ENCODE data around the gene SPSB2.
"Not testable (repeated sequence)": the region's sequence is repeated elsewhere in the genome, so short reads cannot be mapped to it uniquely, and the experiment has no call there.

SPSB2 gene

GRCh38 chr12:6868211-6869048 is 4.7 kb downstream of the SPSB2 start:
- ATAC-seq (no peak), DNase-seq (no peak)
- peak overlapping the region; percentile 97 for H3K27ac Mint-ChIP-seq
- peaks cover 64% of the 10 kb centered on the region for H3K4me1 Mint-ChIP-seq
- peak overlapping the region; percentile 94 for H3K4me3 Mint-ChIP-seq
- H3K36me3 Mint-ChIP-seq (ENCODE audit: low read depth) = peaks cover 59% of the 10 kb centered on the region
- peaks cover 2% of the 10 kb centered on the region for H3K27me3 Mint-ChIP-seq
- no peaks in the 10 kb centered on the region for H3K9me3 Mint-ChIP-seq

DNA sequence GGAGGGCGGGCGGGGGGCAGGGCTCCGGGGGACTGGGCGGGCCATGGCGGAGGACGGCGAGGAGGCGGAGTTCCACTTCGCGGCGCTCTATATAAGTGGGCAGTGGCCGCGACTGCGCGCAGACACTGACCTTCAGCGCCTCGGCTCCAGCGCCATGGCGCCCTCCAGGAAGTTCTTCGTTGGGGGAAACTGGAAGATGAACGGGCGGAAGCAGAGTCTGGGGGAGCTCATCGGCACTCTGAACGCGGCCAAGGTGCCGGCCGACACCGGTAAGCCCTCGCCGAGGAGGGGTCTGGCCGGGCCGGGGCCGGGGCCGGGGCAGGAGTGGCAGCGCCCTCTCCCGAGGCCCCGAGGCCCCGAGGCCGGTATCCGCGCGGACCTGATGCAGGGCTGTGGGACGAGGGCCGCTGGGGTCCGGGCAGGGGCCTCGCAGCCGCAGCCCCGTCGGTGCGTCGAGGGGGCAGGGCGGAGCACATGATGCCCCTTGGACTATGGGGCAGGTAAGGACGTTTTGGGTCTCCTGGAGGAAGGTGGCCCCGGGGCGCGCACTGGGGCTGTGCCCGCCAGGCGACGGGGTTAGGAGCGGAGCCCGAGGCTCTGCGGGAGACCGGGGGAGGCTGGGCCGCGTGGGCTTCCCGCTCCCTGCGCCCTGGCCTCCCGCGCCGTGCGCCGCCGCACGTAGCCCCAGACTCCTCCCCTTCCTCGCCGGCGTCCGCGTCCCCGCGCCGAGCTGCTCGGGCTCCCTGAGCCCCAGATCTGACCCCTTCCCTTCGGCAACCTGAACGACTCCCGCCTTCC is 5.5 kb downstream of the SPSB2 start, which contains the start of gene TPI1:
TPI1 (plus strand) TSS at position 119 of the 798 bp plus-strand sequence; CDS start at position 155, 36 bp downstream.
- peaks cover 60% of the 10 kb centered on the region for H3K4me1 Mint-ChIP-seq
- H3K36me3 Mint-ChIP-seq (ENCODE audit: low read depth) = peaks cover 61% of the 10 kb centered on the region

GRCh38 chr12:6866920-6867412 is 6.1 kb downstream of the SPSB2 start:
- H3K36me3 Mint-ChIP-seq (ENCODE audit: low read depth) = peaks cover 61% of the 10 kb centered on the region
- peak overlapping the region; percentile 97 for H3K27ac Mint-ChIP-seq
- peak overlapping the region; percentile 94 for H3K4me3 Mint-ChIP-seq
- ATAC-seq (peak; percentile 2), DNase-seq (no peak)
- H3K27me3 Mint-ChIP-seq = peaks cover 2% of the 10 kb centered on the region
- no peaks in the 10 kb centered on the region for H3K9me3 Mint-ChIP-seq
- peaks cover 54% of the 10 kb centered on the region for H3K4me1 Mint-ChIP-seq

More for the DNA sequence above, 5.5 kb downstream of the SPSB2 start, which contains the start of gene TPI1:
- peak; percentile 56 for ATAC-seq
- Mint-ChIP-seq H3K27me3 (peaks cover 2% of the 10 kb centered on the region), H3K4me3 (peak within 1 kb of the TSS; percentile 94), H3K9me3 (no peaks in the 10 kb centered on the region), H3K27ac (peak within 1 kb of the TSS; percentile 97)
- DNase-seq = peak; percentile 87

DNA sequence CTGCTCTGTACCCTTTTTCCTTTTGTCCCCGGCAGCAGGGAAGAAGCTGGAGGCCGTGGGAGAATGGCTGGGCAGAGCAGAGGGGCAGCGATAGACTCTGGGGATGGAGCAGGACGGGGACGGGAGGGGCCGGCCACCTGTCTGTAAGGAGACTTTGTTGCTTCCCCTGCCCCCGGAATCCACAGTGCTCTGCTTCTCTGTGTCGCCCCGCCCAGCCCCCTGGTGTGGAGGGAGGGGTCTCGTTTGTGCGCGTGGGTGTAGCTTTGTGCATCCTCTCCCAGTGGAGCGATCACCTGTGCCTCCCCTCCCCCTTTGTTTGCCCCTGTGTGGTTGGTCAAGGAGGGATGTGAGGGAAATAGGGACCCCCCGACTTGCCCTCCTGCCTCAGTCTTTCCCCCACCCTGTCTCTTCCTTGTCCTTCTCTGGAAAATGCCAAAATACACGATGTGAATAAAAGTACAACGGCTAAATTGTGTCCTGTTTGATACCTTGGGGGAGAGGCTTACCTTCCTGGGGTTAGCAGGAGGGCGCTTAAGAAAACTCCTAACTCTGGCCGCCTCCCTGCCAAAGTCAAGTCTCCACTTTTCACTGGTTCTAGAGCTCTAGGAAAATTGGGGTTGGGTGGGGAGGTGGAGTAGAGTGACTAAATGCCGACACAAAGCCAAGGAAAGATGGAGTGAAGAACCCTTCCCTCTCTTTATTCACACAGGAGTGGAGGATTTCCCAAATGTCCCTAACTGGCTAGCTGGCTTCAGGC is 6.8 kb downstream of the SPSB2 start:
- Mint-ChIP-seq H3K36me3 (ENCODE audit: low read depth) (peaks cover 58% of the 10 kb centered on the region), H3K27me3 (peaks cover 2% of the 10 kb centered on the region), H3K4me1 (peaks cover 48% of the 10 kb centered on the region), H3K4me3 (peak overlapping the region; percentile 94), H3K27ac (peak overlapping the region; percentile 31), H3K9me3 (no peaks in the 10 kb centered on the region)
- DNase-seq = peak; percentile 31
- no peak for ATAC-seq

DNA sequence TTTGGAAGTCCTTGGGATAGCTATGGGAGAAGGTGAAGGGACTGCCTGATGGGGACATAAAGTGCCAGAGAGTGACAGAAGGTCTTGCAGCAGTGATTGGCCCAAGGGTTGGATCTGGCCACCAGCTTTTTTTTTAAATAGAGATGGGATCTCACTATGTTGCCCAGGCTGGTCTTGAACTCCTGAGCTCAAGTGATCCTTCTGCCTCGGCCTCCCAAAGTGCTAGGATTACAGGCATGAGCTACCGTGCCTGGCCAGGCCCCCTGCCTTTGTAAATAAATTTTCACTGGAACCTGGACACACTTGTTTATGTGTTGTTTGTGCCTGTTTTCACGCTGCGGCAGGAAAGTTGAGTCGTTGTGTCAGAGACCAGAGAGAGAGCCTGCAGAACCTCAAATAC is 7.8 kb downstream of the SPSB2 start:
- H3K9me3 Mint-ChIP-seq, H3K4me3 Mint-ChIP-seq, H3K27me3 Mint-ChIP-seq, DNase-seq, H3K27ac Mint-ChIP-seq, ATAC-seq: not testable (repeated sequence)
- Mint-ChIP-seq H3K4me1 (peaks cover 37% of the 10 kb centered on the region), H3K36me3 (ENCODE audit: low read depth) (peaks cover 57% of the 10 kb centered on the region)

DNA sequence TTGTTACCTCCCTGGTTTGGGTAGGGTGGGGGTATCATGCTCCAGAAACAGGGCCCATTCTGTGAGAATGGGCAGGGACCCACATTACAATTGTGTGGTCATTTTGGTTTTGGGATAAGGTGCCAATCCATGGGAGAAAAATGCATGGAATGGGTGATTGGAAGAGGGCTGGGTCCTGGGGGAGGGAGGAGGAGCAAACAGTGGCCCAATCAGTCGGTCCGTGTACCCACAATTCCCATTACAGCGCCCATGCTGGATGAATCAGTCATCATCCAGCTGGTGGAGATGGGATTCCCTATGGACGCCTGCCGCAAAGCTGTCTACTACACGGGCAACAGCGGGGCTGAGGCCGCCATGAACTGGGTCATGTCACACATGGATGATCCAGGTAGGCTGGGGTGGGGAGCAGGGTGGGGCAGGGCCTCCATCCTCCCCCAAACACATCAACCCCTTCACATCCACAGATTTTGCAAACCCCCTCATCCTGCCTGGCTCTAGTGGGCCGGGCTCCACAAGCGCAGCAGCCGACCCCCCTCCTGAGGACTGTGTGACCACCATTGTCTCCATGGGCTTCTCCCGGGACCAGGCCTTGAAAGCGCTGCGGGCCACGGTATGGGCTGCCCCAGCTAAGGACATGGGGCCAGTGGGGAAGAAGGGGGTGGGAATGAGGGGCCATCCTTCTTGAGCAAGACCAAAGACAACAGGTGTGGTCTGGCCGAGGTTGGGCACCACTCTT is 9.3 kb downstream of the SPSB2 start:
- peaks cover 2% of the 10 kb centered on the region for H3K27me3 Mint-ChIP-seq
- H3K36me3 Mint-ChIP-seq (ENCODE audit: low read depth) = peaks cover 41% of the 10 kb centered on the region
- ATAC-seq = no peak
- H3K4me1 Mint-ChIP-seq = peaks cover 22% of the 10 kb centered on the region
- H3K9me3 Mint-ChIP-seq = no peaks in the 10 kb centered on the region
- H3K4me3 Mint-ChIP-seq = no peak overlapping the region
- DNase-seq = no peak
- H3K27ac Mint-ChIP-seq = no peak overlapping the region

DNA sequence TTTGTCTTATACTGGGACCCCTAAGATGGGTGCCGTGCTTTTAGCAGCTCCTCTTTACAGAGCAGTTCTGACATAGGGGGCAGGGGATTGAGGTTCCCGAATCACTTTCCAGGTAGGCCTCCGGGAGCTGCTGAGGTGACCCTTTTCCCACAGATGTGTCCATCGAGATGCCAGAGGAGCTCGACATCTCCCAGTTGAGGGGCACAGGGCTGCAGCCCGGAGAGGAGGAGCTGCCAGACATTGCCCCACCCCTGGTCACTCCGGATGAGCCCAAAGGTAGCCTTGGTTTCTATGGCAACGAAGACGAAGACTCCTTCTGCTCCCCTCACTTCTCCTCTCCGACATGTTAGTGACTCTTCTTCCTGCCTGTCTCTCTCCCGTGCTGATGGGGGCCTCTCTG is 10.1 kb downstream of the SPSB2 start:
- H3K27me3 Mint-ChIP-seq = peaks cover 2% of the 10 kb centered on the region
- H3K36me3 Mint-ChIP-seq (ENCODE audit: low read depth) = peaks cover 37% of the 10 kb centered on the region
- no peak for ATAC-seq
- DNase-seq = no peak
- no peak overlapping the region for H3K4me3 Mint-ChIP-seq
- no peaks in the 10 kb centered on the region for H3K9me3 Mint-ChIP-seq
- no peak overlapping the region for H3K27ac Mint-ChIP-seq
- H3K4me1 Mint-ChIP-seq = peaks cover 17% of the 10 kb centered on the region

GRCh38 chr12:6861391-6861790 is 11.7 kb downstream of the SPSB2 start:
- DNase-seq (no peak), ATAC-seq (no peak)
- H3K27ac Mint-ChIP-seq = no peak overlapping the region
- H3K4me1 Mint-ChIP-seq = peaks cover 8% of the 10 kb centered on the region
- H3K4me3 Mint-ChIP-seq = no peak overlapping the region
- peaks cover 45% of the 10 kb centered on the region for H3K36me3 Mint-ChIP-seq (ENCODE audit: low read depth)
- no peaks in the 10 kb centered on the region for H3K9me3 Mint-ChIP-seq
- H3K27me3 Mint-ChIP-seq = no peaks in the 10 kb centered on the region

GRCh38 chr12:6860942-6861341 is 12.2 kb downstream of the SPSB2 start:
- Mint-ChIP-seq H3K27me3 (no peaks in the 10 kb centered on the region), H3K36me3 (ENCODE audit: low read depth) (peaks cover 45% of the 10 kb centered on the region), H3K9me3 (no peaks in the 10 kb centered on the region)

GRCh38 chr12:6860116-6860515 is 13.0 kb downstream of the SPSB2 start:
- Mint-ChIP-seq H3K27ac (no peak overlapping the region), H3K27me3 (no peaks in the 10 kb centered on the region), H3K4me1 (no peaks in the 10 kb centered on the region), H3K4me3 (no peak overlapping the region), H3K9me3 (no peaks in the 10 kb centered on the region), H3K36me3 (ENCODE audit: low read depth) (peaks cover 44% of the 10 kb centered on the region)
- no peak for DNase-seq
- no peak for ATAC-seq

More at GRCh38 chr12:6860942-6861341, 12.2 kb downstream of the SPSB2 start:
- Mint-ChIP-seq H3K4me3 (no peak overlapping the region), H3K4me1 (peaks cover 5% of the 10 kb centered on the region), H3K27ac (no peak overlapping the region)
- ATAC-seq (no peak), DNase-seq (no peak)

GRCh38 chr12:6858799-6859198 is 14.3 kb downstream of the SPSB2 start:
- no peak overlapping the region for H3K4me3 Mint-ChIP-seq
- no peak overlapping the region for H3K27ac Mint-ChIP-seq
- ATAC-seq = no peak
- no peak for DNase-seq
- peaks cover 45% of the 10 kb centered on the region for H3K36me3 Mint-ChIP-seq (ENCODE audit: low read depth)
- peaks cover 12% of the 10 kb centered on the region for H3K4me1 Mint-ChIP-seq
- H3K27me3 Mint-ChIP-seq = no peaks in the 10 kb centered on the region
- H3K9me3 Mint-ChIP-seq = no peaks in the 10 kb centered on the region

- Mint-ChIP-seq H3K27ac (peak overlapping the region; percentile 35), H3K27me3 (no peaks in the 10 kb centered on the region), H3K9me3 (no peaks in the 10 kb centered on the region), H3K4me1 (peaks cover 28% of the 10 kb centered on the region), H3K36me3 (ENCODE audit: low read depth) (peaks cover 32% of the 10 kb centered on the region), H3K4me3 (no peak overlapping the region)
- DNase-seq (no peak), ATAC-seq (no peak)
Observed at GRCh38 chr12:6855322-6855721, 17.8 kb downstream of the SPSB2 start.

DNA sequence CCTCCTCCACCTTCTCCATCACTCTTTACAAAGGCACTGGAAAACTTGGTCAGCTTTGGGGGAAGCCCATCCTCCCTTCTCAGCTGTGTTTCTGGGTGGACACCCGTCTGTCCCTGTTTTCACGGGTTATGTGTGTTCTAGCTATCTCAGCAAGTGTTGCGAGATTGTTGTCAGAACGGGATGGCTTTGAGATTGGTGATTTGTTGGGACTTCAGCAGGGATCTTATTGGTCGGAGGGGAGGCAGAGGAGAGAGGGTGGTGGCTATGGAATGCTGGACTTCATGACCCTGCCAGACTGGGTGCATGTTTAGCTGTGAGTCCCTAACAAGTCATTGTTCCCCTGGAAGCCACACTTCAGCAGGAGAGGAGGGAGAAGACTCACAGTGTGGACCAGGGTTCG is 19.1 kb downstream of the SPSB2 start:
- Mint-ChIP-seq H3K27me3 (no peaks in the 10 kb centered on the region), H3K4me1 (peaks cover 40% of the 10 kb centered on the region), H3K27ac (peak overlapping the region; percentile 96), H3K9me3 (no peaks in the 10 kb centered on the region), H3K36me3 (ENCODE audit: low read depth) (peaks cover 39% of the 10 kb centered on the region), H3K4me3 (peak overlapping the region; percentile 89)
- no peak for DNase-seq
- no peak for ATAC-seq
